AG04450 (cell line): ENCODE data around the gene PLPP3. TPM values are rescaled to one million over a fixed set of nuclear protein-coding genes. Genes with fewer than 3 reads are reported as not detected.
"Not testable (repeated sequence)": the region's sequence is repeated elsewhere in the genome, so short reads cannot be mapped to it uniquely, and the experiment has no call there.

ENCODE experiments used
- CTCF ChIA-PET: fragments of 300-600, 350-600 bp; formaldehyde crosslinking; extraction: SDS; loops from one replicate; lab custom pipeline; 2022; ENCODE audit warnings: antibody characterized with exemption, inconsistent platforms; lab: Charles Lee
- POLR2A ChIA-PET: fragments of 350-600 bp; formaldehyde crosslinking; extraction: SDS; loops from one replicate; lab custom pipeline; 2021; ENCODE audit warnings: antibody characterized with exemption, inconsistent platforms; lab: Yijun Ruan, JAX
- DNase-seq: peaks from one replicate; pipeline ENCODE4 v3.0.0-alpha.2; 2011; ENCODE audit warnings: low read depth, low spot score
- H3K27ac ChIP-seq: one replicate; pipeline ENCODE4 v1.5.1; 2012; ENCODE audit warnings: low read depth, low read length, control low read depth
- H3K27me3 ChIP-seq: one replicate; pipeline ENCODE4 v1.6.0; 2012; ENCODE audit warnings: low read length; ENCODE audit not compliant: control insufficient read depth, insufficient read depth
- H3K4me3 ChIP-seq: 2 replicates; pipeline ENCODE4 v1.5.1; 2011; ENCODE audit warnings: mild to moderate bottlenecking, low read depth, low read length, control low read depth
- H3K9me3 ChIP-seq: 2 replicates; pipeline ENCODE4 v1.5.1; 2012; ENCODE audit warnings: low read length; ENCODE audit not compliant: control insufficient read depth, insufficient read depth
- polyA plus RNA-seq: library from polyadenylated mRNA; depleted of rRNA; stranded (reverse); fragments of >200 nt; gene quantifications from 2 replicates; pipeline ENCODE4 v1.2.3, GENCODE V29; 2011
- TF ChIP-seq, protein P1 (sequence below): IDR thresholded peaks from 2 replicates; pipeline ENCODE4 v1.5.1; 2011; ENCODE audit warnings: low read depth, low read length, control low read depth, inconsistent platforms

PLPP3 gene
- polyA plus RNA-seq, 1 experiment, result 210 TPM

DNA sequence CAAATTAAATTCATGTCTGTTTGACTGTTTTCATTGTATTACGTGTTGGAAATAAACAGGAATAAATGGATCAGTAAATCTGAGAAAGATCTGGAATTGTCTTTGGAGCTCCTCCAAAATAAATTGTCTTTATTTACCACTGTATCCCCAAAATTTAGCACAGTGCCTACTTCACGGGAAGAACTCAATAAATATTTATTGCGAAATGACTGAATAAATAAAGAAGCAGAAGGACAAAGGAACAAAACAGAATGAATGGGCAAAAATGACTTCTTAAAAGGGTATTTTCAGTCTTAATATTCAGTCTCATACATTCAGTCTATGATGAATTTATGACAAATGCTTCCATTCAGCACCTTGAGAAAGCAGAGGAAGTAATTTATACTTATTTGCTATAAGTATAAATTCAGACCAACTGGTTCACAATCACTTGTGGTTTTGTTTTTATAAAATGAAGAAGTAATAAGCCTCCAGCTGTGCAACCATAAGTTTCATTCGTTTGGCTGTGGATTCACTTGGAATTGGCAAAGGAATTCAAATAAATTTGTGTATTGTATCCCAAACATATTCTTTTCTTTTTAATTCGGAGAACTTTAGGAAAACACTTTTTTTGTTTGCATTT lies 46.6 kb upstream of the PLPP3 start:
- POLR2A ChIA-PET, result interaction anchor here (1.0 kb wide), 1 partner anchor 19 kb away, joined by 3 read pairs; the partner anchor contains the start of gene PRKAA2
- Histone ChIP-seq H3K27ac (no peak overlapping the region), H3K4me3 (no peak overlapping the region), H3K9me3 (peaks cover 4% of the 10 kb centered on the region; the same call in 1 of the 2 replicates), H3K27me3 (no peaks in the 10 kb centered on the region)
- CTCF ChIA-PET, result no interaction called here
- no peak for DNase-seq
- TF ChIP-seq, protein P1, sequence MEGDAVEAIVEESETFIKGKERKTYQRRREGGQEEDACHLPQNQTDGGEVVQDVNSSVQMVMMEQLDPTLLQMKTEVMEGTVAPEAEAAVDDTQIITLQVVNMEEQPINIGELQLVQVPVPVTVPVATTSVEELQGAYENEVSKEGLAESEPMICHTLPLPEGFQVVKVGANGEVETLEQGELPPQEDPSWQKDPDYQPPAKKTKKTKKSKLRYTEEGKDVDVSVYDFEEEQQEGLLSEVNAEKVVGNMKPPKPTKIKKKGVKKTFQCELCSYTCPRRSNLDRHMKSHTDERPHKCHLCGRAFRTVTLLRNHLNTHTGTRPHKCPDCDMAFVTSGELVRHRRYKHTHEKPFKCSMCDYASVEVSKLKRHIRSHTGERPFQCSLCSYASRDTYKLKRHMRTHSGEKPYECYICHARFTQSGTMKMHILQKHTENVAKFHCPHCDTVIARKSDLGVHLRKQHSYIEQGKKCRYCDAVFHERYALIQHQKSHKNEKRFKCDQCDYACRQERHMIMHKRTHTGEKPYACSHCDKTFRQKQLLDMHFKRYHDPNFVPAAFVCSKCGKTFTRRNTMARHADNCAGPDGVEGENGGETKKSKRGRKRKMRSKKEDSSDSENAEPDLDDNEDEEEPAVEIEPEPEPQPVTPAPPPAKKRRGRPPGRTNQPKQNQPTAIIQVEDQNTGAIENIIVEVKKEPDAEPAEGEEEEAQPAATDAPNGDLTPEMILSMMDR, result no peak

DNA sequence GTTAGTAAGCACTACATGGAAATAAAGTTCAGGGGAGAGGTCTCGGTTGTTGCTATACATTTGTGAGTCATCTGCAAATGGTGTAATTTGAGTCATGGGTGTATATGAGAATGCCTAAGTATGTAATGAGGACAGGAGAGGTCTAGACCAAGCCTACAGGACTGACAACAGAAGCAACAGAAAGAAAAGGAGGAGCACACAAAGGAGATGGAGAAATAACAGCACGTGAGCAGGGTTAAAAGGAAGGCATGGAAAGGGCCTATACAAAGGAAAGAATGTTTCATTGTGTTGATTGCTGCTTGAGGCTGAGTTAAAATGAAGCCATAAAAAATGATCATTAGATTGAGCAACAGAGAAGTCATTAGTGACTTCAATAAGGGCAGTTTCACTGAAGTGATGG lies 37.8 kb upstream of the PLPP3 start:
- Histone ChIP-seq H3K9me3 (no peaks in the 10 kb centered on the region), H3K27ac (no peak overlapping the region), H3K27me3 (no peaks in the 10 kb centered on the region), H3K4me3 (no peak overlapping the region)
- ChIA-PET CTCF (no interaction called here), POLR2A (no interaction called here)
- peak; percentile 42 for DNase-seq
- TF ChIP-seq, protein P1, result no peak

DNA sequence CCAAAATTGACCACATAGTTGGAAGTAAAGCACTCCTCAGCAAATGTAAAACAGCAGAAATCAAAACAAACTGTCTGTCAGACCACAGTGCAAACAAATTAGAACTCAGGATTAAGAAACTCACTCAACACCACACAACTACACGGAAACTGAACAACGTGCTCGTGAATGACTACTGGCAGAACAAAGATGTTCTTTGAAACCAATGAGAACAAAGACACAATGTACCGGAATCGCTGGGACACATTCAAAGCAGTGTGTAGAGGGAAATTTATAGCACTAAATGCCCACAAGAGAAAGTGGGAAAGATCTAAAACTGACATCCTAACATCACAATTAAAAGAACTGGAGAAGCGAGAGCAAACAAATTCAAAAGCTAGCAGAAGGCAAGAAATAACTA lies 31.4 kb upstream of the PLPP3 start:
- DNase-seq, POLR2A ChIA-PET, H3K27me3 ChIP-seq, H3K4me3 ChIP-seq, H3K9me3 ChIP-seq, H3K27ac ChIP-seq, CTCF ChIA-PET: not testable (repeated sequence)

DNA sequence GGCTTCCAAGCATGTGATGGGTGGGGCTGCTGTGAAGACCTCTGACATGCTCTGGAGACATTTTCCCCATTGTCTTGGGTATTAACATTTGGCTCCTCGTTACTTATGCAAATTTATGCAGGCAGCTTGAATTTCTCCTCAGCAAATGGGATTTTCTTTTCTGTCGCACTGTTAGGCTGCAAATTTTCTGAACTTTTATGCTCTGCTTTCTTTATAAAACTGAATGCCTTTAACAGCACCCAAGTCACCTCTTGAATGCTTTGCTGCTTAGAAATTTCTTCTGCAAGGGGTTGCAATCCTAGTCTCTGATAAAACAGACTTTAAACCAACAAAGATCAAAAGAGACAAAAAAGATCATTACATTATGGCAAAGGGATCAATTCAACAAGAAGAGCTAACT lies 30.7 kb upstream of the PLPP3 start:
- DNase-seq, CTCF ChIA-PET, POLR2A ChIA-PET, H3K4me3 ChIP-seq, H3K27ac ChIP-seq, H3K9me3 ChIP-seq, H3K27me3 ChIP-seq: not testable (repeated sequence)

DNA sequence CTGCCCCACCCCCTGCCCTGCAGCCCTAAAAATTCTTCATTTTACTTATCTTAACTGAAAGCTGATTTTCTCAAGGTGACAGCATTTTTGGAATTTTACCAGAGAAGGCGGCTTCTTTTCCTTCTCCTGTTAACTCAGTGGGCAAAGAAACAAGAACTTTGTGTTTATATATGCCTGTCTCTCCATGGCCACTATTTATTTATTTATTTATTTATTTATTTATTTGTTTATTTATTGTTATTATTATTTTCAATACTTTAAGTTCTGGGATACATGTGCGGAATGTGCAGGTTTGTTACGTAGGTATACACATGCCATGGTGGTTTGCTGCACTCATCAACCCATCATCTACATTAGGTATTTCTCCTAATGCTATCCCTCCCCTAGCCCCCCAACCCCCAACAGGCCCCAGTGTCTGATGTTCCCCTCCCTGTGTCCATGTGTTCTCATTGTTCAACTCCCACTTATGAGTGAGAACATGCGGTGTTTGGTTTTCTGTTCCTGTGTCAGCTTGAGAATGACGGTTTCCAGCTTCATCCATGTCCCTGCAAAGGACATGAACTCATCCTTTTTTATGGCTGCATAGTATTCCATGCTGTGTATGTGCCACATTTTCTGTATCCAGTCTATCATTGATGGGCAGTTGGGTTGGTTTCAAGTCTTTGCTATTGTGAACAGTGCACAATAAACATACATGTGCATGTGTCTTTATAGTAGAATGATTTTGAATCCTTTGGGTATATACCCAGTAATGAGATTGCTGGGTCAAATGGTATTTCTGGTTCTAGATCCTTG lies 16.2 kb upstream of the PLPP3 start:
- POLR2A ChIA-PET, H3K27me3 ChIP-seq, H3K27ac ChIP-seq, H3K4me3 ChIP-seq, DNase-seq, H3K9me3 ChIP-seq: not testable (repeated sequence)
- CTCF ChIA-PET, result interaction anchor here (0.7 kb wide), 1 partner anchor 11 kb away, joined by 7 read pairs; no protein-coding TSS in a partner anchor

DNA sequence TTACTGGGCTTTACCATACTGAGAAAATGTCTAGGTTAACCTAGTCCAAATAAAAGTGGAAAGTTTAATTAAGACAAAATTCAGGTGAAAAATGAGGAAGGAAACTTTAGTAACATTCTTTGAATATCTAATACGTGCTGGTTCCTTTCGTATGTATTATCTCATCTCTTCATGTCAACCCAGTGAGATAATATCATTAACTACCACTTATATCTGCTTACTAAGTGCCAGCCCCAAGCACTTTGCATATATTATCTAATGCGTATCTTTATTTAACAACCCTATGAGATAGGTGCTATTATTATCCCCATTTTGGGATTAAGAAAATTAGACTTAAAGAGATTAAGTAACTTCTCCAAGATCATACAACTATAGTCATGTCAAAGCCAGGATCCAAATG lies 12.5 kb upstream of the PLPP3 start:
- TF ChIP-seq, protein P1, result no peak
- H3K4me3 ChIP-seq, result no peak overlapping the region
- ChIA-PET CTCF (no interaction called here), POLR2A (no interaction called here)
- H3K27ac ChIP-seq, result no peak overlapping the region
- 0 out of 2 replicates have a peak, but pooled peaks cover 2% of the 10 kb centered on the region for H3K9me3 ChIP-seq
- DNase-seq, result no peak
- no peaks in the 10 kb centered on the region for H3K27me3 ChIP-seq
